ENCODE results near the gene KCMF1. TPM values are rescaled to one million over a fixed set of nuclear protein-coding genes. Genes with fewer than 3 reads are reported as not detected.

Gene KCMF1
- total RNA-seq, 1 donor: 80.3 TPM

GRCh38 chr2:85012431-85012830 lies 41.5 kb downstream of the KCMF1 start:
- DNase-seq (ENCODE audit: low read depth): no peak
- H3K4me3 ChIP-seq (ENCODE audit: low read depth, low read length): no peak overlapping the region
- TF ChIP-seq CTCF (IDR thresholded peaks at IDR 0.05; ENCODE audit: insufficient read depth, low read depth, low read length): no peak

GRCh38 chr2:85012855-85013254 lies 41.9 kb downstream of the KCMF1 start:
- DNase-seq (ENCODE audit: low read depth): no peak
- H3K4me3 ChIP-seq (ENCODE audit: low read depth, low read length): no peak overlapping the region
- no peak for TF ChIP-seq CTCF (IDR thresholded peaks at IDR 0.05; ENCODE audit: insufficient read depth, low read depth, low read length)

- H3K4me3 ChIP-seq (ENCODE audit: low read depth, low read length): no peak overlapping the region
- DNase-seq (ENCODE audit: low read depth): peak; percentile 56
- TF ChIP-seq CTCF (IDR thresholded peaks at IDR 0.05; ENCODE audit: insufficient read depth, low read depth, low read length): peak; percentile 21
Measured at GRCh38 chr2:85015653-85016360, 44.8 kb downstream of the KCMF1 start.

GRCh38 chr2:85016446-85016845 lies 45.5 kb downstream of the KCMF1 start:
- peak; percentile 41 for DNase-seq (ENCODE audit: low read depth)
- TF ChIP-seq CTCF (IDR thresholded peaks at IDR 0.05; ENCODE audit: insufficient read depth, low read depth, low read length): no peak
- no peak overlapping the region for H3K4me3 ChIP-seq (ENCODE audit: low read depth, low read length)

GRCh38 chr2:85017411-85018048 lies 46.6 kb downstream of the KCMF1 start:
- H3K4me3 ChIP-seq (ENCODE audit: low read depth, low read length): no peak overlapping the region
- DNase-seq (ENCODE audit: low read depth): peak; percentile 33
- peak; percentile 39 for TF ChIP-seq CTCF (IDR thresholded peaks at IDR 0.05; ENCODE audit: insufficient read depth, low read depth, low read length)

- TF ChIP-seq CTCF (IDR thresholded peaks at IDR 0.05; ENCODE audit: insufficient read depth, low read depth, low read length): no peak
- H3K4me3 ChIP-seq (ENCODE audit: low read depth, low read length): no peak overlapping the region
- no peak for DNase-seq (ENCODE audit: low read depth)
Measured at GRCh38 chr2:85018049-85018447, 47.1 kb downstream of the KCMF1 start.

Data from fibroblast of villous mesenchyme (primary cell).